Dedifferentiated amniotic fluid mesenchymal stem cell (primary cell): Measurements from ENCODE around the gene OOEP.
"Not testable (repeated sequence)": the region's sequence is repeated elsewhere in the genome, so short reads cannot be mapped to it uniquely, and the experiment has no call there.

ENCODE experiments used
- DNase-seq: peaks from one replicate; pipeline ENCODE4 v3.0.0-alpha.2; 2016; ENCODE audit errors: extremely low spot score

Gene OOEP

GRCh38 chr6:73369563-73369962, at the start of gene OOEP:
OOEP (minus strand) TSS chr6:73369897; CDS start chr6:73369792, 105 bp downstream.
- no peak for DNase-seq

GRCh38 chr6:73418081-73418741, 48.5 kb upstream of the OOEP start:
- no peak for DNase-seq

GRCh38 chr6:73413102-73413501, 43.4 kb upstream of the OOEP start:
- no peak for DNase-seq

GRCh38 chr6:73409395-73409794, 39.7 kb upstream of the OOEP start:
- no peak for DNase-seq

DNA sequence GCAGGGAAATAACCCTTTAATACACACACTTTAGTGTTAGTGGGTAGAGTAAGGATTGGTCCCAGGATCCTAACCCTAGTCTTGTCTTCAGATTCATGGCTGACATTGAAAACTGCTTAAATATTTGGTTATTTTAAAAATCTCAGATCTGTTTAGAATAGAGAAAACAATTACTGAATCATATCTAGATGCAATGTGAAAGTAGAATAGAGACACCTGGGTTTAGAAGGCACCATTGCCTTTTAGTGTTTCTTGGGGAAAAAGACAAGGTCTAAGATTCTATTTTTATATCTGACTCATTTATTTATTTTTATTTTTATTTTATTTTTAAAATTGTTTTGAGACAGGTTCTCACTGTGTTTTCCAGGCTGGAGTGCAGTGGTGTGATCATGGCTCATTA, 31.0 kb upstream of the OOEP start:
- no peak for DNase-seq

DNA sequence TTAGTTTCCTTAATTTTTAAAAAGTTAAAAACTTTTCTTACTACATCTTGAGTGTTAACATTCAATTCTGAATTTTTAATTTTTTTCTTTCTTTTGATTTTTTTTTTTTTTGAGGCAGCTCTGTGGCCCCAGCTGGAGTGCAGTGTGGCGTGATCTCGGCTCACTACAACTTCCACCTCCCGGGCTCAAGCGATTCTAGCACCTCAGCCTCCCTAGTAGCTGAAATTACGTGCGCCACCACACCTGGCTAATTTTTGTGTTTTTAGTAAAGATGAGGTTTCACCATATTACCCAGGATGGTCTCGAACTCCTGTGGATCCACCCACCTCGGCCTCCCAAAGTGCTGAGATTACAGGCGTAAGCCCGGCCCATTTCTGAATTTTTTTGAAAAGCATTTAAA, 26.2 kb upstream of the OOEP start:
- no peak for DNase-seq

DNA sequence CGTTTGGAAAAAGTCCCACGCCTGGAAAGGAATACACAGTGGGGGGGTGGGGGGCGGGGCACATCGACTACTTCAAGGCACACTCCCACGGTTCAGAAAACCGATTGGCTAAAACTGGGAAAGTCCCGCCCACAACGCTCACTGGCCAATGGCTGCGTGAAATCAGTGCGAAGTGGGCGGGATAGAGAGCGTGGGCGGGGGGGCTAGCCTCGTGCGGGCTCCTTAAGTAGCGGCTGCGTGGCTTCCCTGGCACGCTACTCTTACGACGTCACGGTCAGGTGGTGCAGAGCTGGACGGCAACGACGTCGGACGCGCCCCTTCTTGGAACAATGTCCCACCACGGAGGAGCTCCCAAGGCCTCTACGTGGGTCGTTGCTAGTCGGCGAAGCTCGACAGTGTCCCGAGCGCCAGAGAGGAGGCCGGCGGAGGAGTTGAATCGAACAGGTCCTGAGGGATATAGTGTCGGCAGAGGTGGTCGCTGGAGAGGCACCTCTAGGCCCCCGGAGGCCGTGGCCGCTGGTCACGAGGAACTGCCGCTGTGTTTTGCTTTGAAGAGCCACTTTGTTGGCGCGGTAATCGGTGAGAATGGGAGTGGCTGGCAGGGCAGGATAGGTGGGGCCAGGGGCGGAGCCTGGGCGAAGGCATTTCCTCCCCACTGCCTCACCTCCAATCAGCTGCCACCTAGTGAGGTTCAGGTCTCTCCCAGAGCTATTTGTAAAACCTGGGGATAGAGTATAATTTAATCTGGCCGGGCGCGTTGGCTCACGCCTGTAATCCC, 25.1 kb upstream of the OOEP start, which contains the start of gene DDX43:
TSS of gene DDX43 (plus strand) at position 252 of the 778 bp plus-strand sequence. CDS start at position 330, 78 bp downstream.
- no peak for DNase-seq

DNA sequence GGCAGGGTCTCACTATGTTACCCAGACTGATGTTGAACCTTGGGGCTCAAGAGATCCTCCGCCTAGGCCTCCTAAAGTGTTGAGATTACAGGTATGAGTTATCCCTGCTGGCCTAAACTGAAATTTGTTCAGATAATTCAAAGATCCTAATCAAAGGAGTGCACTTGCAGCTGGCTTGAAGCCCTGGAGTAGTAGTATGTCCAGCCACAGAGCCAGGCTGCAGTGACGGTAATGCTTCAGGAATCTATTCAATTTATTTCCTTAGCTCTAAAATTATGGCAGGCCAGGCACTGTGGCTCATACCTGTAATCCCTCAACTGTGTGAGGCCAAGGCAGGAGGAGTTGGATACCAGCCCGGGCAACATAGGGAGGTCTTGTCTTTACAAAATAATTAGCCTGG, 23.6 kb upstream of the OOEP start:
- no peak for DNase-seq

DNA sequence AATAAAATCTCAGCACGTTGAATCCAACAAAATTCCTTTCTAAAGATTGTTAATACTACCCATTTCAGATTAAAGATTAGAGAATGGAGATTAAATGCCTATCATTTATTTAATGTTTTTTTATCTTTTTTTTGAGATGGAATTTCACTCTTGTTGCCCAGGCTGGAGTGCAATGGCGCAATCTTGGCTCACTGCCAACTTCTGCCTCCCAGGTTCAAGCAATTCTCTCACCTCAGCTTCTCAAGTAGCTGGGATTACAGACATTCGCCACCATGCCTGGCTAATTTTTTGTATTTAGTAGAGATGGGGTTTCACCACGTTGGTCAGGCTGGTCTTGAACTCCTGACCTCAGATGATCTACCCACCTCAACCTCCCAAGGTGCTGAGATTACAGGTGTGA, 22.5 kb upstream of the OOEP start:
- not testable (repeated sequence) for DNase-seq

GRCh38 chr6:73391675-73392074, 22.0 kb upstream of the OOEP start:
- DNase-seq: no peak

DNA sequence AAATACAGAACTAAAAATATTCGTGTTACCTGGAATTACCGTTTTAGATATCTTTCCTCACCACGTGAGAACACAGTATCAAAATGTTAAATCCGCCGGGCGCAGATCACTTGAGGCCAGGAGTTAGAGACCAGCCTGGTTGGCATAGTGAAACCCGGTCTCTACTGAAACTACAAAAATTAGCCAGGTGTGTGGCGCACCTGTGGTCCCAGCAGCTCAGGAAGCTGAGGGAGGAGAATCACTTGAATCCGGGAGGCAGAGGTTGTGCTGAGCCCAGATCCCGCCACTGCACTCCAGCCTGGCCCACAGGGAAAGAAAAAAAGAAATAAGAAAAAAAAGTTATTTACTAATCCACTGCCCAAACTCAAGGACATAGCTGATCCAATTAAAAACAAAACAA, 20.2 kb upstream of the OOEP start:
- no peak for DNase-seq

DNA sequence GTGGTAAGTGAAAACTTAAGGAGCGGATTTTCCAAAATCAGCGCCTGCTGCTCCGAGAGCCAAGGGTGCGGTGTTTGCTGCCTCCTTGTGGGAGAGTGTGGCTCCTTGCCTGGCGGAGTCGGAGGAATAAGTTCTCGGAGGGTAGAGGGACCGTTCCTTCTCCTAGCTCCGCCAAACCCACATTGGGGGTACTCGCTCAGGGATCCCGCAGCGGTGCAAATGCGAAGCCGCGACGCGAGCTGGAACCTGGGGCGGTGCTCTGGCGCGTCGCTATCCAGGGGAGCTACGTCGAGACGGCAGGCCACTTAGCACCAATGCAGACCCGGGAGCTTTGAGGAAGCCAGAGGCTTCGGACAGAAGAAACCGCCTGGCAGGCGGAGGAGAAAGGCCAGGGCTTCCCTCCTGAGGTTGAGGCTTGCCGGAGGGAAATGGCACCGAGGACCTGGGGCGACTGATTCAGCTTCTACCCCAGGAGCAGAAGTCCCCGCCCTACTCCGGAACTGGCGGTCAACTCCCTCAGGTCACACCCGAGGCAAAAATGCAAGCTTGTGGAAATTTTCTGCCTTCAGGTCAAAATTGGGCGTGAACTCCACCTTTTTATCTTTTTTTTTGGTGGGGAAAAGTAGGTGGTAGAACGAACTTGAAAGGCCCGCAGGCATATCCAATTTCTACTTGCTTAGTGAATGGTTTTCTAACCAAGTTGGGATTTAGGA, 19.3 kb upstream of the OOEP start:
- peak; percentile 51 for DNase-seq

DNA sequence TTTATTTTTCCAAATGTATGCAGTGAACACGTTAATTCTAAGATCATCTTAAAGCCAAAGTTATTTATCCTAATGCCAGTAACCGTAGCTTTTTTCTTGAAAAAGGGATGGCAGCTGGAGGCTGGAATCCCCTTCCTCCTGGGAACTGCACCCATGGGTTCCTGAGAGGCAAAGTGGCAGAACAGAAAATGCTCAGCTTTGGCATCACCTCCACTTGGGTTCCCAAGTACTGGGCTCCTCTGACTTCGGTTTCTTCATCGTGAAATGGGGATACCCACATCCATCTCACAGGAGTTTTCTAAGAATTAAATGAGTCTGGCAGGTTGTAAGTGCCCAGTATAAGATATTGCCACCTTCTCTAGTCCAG, 18.7 kb upstream of the OOEP start:
- no peak for DNase-seq

- no peak for DNase-seq
These were observed 12.9 kb upstream of the OOEP start for GRCh38 chr6:73382462-73383113.

DNA sequence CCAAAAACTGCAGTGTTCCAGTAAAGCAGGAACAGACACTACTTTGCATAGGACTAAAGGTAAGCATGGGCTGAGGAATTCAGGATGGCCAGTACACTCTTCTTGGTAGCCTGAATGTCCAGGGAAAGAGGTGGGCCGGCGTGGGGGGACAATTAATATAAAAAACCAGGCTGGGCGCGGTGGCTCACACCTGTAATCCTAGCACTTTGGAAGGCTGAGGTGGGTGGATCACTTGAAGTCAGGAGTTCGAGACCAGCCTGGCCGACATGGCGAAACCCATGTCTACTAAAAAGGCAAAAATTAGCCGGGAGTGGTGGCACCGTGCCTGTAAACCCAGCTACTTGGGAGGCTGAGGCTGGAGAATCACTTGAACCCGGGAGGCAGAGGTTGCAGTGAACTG, 11.8 kb upstream of the OOEP start:
- DNase-seq: not testable (repeated sequence)

- no peak for DNase-seq
These were observed 7.5 kb upstream of the OOEP start for GRCh38 chr6:73377225-73377624.

GRCh38 chr6:73375216-73375615, 5.5 kb upstream of the OOEP start:
- DNase-seq: peak; percentile 6

GRCh38 chr6:73372516-73372915, 2.8 kb upstream of the OOEP start:
- no peak for DNase-seq

- DNase-seq: no peak
These were observed 2.3 kb upstream of the OOEP start for GRCh38 chr6:73371984-73372383.

- DNase-seq: no peak
These were observed 540 bp downstream of the OOEP start for GRCh38 chr6:73369157-73369556.

GRCh38 chr6:73368675-73369074, 1.0 kb downstream of the OOEP start:
- DNase-seq: peak; percentile 8

DNA sequence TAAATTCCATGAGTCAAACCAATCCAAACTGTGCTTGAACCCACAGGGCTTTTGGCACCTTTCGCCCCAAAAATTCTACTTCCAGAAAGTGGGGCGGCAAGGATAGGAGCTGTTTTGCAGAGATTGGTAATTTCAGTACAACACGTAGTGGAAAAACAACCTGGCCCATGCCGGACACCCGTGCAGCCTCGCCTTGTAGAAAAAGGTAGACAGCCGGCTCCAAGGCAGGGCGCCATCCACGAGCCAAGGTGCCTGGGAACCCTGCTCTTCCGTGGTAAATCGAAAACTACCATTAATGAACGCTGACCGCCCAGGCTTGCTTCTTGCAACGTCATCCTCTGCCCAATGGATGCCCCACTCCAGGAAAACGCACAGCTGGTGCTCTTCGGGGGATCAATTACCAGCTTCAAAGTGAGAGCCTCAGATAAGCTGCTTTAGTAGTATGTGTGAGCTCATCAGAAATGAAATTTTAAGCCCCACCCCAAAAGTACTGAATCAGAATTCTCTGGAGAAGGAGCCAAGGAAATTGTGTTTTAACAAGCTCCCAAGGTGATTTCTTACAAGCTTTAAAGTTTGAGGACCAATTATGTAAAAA, 1.8 kb downstream of the OOEP start:
- peak; percentile 10 for DNase-seq
